GM18508 (cell line): ENCODE results near the gene CARD9.
"Not testable (repeated sequence)": the region's sequence is repeated elsewhere in the genome, so short reads cannot be mapped to it uniquely, and the experiment has no call there.

Source experiments
- ATAC-seq: cut with Tn5 transposase; IDR thresholded peaks from one replicate; pipeline ENCODE4 v1.9.1; 2021; ENCODE audit warnings: moderate number of reproducible peaks; ENCODE audit not compliant: insufficient read depth, unreplicated experiment

The CARD9 gene

GRCh38 chr9:136327304-136327974 is 46.0 kb downstream of the CARD9 start, which contains the start of gene GPSM1:
GPSM1 (plus strand) TSS chr9:136327539; CDS start chr9:136327696, 157 bp downstream.
- no peak for ATAC-seq

- ATAC-seq = no peak
Measured at GRCh38 chr9:136326761-136327303, 46.6 kb downstream of the CARD9 start.

DNA sequence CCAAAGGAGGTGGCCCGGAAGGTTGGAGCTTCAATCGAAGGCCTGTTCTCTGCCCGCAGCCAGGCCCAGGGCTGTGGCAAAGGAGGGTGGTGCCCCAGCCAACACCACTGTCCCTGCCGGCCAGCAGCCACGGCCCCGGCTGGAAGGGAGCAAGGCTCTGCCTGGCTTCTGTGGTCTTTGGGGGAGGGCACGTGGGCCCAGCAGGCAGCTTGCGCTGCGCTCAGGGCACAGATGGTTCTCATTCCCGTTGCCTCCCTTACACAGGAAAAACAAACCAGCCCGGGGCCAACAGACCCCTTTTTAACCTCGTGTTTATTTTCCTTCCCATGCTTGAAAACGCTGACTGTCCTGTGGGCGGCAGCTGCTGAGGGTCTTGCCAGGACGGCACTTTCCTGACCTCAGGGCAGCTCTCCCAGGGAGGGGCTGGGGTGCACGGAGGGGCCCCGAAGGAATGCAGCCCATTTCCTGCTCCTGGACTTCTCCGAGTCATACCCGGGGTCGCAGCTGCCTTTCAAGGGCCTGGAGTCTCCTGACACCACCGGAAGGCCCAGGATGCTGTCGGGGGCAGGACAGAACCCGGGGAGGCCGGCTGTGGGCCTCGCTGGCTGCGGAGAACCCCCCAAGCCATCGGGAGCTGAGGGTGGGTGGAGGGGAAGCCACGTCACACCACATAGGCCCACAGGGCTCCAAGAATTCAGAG is 47.3 kb downstream of the CARD9 start:
- no peak for ATAC-seq

DNA sequence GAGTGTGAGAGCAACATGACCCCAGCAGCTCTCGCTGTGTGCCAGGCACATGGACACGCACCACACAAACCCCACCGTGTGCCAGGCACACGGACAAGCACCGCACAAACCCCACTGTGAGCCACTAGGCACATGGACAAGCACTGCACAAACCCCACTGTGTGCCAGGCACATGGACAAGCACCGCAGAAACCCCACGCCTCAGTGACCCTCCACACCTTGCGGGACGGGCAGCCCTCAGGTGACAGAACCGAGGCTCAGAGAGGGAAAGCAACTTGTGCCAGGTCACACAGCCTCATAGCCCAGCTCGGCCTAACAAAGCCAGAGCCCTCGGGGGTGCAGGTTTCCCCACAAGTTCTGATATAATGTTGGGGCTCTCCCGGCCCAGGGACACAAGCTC is 48.1 kb downstream of the CARD9 start:
- no peak for ATAC-seq

DNA sequence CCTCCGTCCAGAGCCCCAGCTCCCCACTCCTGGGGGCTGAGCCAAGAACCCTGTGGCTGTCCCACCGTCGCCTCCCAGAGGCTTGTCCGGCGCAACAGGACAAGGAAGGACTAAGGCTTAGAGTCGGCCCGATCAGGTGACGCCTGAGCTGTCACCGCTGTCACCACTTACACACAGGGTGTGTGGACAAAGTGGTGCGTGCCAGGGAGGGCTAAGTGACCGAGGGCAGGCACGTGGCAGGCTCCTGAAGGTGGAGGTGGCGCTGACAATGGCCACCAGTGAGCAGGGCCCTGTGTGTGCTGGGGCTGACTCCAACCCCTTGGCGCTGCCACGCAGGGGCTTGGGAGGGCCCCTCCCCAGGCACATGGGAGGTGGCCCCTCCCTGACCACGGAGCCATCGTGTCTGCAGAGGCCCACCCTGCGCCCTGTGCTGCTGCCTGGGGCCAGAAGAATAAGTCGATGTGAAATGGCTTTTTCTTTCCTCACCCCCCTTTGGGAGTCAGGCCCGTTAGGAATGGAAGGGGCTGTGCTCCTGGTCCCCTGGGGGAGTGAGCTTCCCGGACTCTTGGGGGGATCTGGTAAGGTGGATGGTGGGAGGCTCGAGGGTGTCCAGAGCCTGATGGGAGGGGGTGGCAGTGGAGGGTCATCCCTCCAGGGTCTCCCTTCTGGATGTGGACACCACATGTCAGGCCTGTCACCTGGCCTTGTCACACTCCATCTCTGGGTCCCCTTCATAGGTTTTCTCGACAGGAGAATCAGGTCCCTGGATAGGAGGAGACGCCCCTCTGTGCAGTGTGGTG is 48.8 kb downstream of the CARD9 start:
- ATAC-seq = no peak

GRCh38 chr9:136323371-136323789 is 50.1 kb downstream of the CARD9 start:
- ATAC-seq = no peak

DNA sequence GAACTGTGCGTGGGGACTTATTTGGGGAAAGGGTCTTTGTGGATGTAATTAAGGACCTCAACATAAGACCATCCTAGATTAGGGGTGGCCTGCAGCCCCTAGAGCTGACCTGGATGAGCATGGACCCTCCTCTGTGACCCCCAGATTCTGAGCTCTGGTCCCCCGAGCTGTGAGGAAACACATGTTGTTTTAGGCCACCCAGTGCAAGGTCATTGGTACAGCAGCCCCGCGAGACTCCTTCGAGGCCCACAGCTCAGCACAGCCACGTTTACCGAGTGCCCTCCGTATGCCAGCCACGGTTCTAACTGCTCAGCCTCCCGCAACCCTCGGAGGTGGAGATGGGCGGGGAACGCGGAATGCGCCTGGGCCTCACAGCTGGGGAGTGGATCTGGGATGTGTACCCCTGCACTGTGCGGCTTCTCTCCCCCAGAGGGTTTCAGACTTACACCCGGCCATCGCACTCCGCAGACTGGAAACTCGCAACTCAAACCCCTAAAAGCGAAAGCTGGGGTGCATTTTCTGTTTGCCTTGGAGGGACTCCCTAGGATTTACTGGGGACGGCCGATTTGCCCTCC is 50.6 kb downstream of the CARD9 start:
- ATAC-seq = no peak

- no peak for ATAC-seq
Measured at GRCh38 chr9:136321561-136321960, 51.9 kb downstream of the CARD9 start.

- ATAC-seq = not testable (repeated sequence)
Measured at GRCh38 chr9:136320972-136321371, 52.5 kb downstream of the CARD9 start.

GRCh38 chr9:136319955-136320354 is 53.5 kb downstream of the CARD9 start:
- ATAC-seq = not testable (repeated sequence)

DNA sequence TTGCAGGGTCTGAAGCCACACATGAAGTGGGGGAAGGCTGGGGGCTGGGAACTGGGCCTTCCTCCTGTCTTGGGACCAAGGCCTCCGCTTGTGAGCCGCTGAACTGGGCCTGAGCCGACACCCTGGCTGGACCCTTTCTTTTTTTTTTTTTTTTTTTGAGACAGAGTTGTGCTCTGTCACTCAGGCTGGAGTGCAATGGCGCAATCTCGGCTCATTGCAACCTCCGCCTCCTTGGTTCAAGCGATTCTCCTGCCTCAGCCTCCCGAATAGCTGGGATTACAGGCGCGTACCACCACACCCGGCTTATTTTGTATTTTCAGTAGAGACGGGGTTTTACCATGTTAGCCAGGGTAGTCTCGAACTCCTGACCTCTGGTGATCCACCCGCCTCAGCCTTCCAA is 54.2 kb downstream of the CARD9 start:
- not testable (repeated sequence) for ATAC-seq

- ATAC-seq = no peak
Measured at GRCh38 chr9:136318776-136319241, 54.7 kb downstream of the CARD9 start.

- ATAC-seq = no peak
Measured at GRCh38 chr9:136318111-136318775, 55.2 kb downstream of the CARD9 start.

DNA sequence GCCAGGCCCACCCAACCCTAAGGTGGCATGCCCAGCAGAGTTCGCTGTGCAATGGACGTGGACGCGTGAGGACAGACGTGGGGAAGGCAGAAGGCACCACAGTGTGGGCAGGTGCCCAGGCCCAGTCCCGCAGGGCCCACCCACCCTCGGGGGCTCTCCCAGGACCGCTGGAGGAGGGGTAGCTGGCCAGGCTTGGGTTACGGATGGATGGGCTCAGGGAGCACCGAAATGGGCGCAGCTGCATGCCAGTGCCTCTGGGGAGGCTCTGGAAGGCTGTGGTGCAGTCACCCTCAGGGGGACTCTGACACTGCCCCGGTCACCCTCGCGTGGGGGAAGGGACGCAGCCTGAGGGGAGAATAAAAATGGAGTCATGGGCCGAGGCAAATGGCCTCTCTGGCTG is 55.8 kb downstream of the CARD9 start:
- ATAC-seq = no peak

DNA sequence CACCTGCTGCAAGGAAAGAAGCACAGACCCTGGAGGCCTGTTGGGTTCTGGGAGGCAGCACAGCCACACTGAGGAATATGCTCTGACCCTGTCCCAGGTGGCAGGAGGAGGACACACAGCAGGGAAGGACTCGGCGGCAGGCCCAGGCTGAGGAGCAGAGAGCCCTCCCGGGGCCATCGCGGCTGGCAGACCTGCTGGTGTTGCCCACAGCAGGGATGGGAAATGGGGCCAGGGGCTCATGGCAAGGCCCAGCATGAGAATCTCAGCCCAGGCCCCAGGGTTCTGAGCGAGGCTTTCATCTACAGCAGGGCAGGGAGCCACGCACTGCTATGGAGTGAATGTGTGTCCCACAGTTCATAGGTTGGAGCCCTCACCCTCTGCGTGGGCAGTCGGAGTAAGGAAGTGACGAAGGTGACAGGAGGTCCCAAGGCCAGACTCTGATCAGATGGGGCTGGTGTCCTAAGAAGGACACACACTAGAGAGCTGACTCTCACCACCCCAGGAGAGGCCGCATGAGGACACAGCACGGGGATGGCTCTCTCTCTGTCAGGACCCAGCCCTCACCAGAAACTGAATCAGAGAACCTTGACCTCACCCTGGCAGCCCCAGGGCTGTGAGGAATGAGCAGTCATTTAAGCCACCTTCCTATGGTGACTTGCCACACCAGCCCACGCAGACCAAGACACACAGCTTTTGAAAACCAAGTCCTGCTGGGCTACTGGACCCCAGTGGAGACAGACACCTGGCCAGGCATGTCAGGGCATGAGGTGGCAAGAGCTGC is 56.4 kb downstream of the CARD9 start:
- ATAC-seq = no peak

DNA sequence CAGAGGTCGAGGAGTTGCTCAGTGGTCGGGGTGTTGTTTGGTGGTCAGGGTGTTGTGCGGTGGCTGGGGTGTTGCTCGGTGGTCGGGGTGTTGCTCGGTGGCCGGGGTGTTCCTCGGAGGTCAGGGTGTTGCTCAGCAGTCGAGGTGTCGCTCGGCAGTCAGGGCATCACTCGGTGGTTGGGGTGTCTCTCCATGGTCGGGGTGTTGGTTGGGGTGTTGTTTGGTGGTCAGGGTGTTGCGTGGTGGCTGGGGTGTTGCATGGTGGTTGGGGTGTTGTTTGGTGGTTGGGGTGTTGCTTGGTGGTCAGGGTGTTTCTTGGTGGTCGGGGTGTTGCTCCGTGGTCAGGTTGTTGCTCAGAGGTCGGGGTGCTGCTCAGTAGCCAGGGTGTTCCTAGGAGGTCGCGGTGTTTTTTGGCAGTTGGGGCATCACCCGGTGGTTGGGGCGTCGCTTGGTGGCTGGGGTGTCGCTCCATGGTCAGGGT is 57.2 kb downstream of the CARD9 start:
- no peak for ATAC-seq

- no peak for ATAC-seq
Measured at GRCh38 chr9:136314944-136315343, 58.5 kb downstream of the CARD9 start.

DNA sequence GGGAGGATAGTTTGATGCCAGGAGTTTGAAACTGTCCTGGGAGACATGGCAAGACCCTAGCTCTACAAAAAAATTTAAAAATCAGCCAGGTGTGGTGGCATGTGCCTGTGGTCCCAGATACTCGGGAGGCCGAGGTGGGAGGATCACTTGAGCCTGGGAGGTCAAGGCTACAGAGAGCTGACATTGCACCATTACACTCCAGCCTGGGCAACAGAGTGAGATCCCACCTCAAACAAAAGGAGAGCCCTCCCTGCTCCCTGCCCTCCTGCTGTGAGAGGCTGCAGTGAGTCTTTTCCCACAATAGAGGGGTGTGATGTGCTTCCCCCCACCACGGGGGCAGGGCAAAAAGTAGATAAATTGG is 59.4 kb downstream of the CARD9 start:
- ATAC-seq = no peak
